ENCODE measurements around the gene ESPL1.
A peak's percentile ranks its signal among the peaks of the same experiment; 100 is the strongest.

Gene ESPL1

DNA sequence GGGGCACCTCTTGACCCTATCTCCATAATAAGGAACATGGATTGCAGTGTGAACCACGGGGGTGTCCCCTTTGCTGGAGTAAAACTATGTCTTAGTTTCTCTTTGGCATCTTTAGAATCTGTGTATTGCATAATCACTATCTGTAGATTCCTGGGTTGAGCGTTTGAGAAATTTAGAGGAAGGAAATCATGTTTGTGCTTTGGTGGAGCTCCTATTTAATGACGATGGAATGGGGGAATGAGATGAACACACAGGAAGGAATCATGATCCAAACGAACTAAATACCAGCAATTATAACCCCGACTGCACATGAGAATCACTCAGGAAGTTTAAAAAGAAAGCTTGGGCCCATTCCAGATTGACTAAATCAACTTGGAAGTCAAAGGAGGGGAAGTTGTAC, 30.1 kb downstream of the ESPL1 start:
- Histone ChIP-seq H3K4me3 (peak overlapping the region in 7 of 10 experiments; percentile 2 to 96 (median 30); a peak in 9 of 20 replicates), H3K27me3 (no peaks in the 10 kb centered on the region), H3K9ac (peak overlapping the region; percentile 36 to 97 (median 92); a peak in 18 of 22 replicates), H3K4me2 (peak overlapping the region in 10 of 11 experiments; percentile 25 to 99 (median 95); a peak in 18 of 22 replicates), H3K4me1 (peaks cover 66 to 78% (median 76%) of the 10 kb centered on the region in 10 experiments), H3K36me3 (peaks cover 19 to 70% (median 55%) of the 10 kb centered on the region in 11 experiments), H3K9me3 (replicated peaks in 1 of 11) (no peaks in the 10 kb centered on the region), H3K27ac (peak overlapping the region in 10 of 11 experiments; percentile 43 to 95 (median 76); a peak in 17 of 22 replicates), H4K20me1 (peaks cover 0 to 32% (median 10%) of the 10 kb centered on the region in 11 experiments; a peak in 12 of 22 replicates)
- peak in 9 of 11 experiments; percentile 30 to 77 (median 65); a peak in 12 of 22 replicates for TF ChIP-seq Cebpa-rat (IDR thresholded peaks at IDR 0.05)

DNA sequence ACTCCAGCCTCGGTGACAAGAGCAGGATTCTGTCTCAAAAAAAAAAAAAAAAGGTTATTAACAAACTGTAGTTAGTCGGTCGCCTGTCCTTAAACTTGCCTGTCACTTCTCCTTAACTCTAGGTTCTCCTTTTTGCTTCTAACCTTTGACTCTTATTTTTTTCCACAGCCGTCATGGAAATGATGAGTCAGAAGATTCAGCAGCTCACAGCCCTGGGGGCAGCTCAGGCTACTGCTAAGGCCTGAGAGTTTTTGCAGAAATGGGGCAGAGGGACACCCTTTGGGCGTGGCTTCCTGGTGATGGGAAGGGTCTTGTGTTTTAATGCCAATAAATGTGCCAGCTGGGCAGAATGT, 31.0 kb downstream of the ESPL1 start:
- Histone ChIP-seq H3K4me2 (peak overlapping the region; percentile 87 to 99 (median 94)), H3K27ac (peak overlapping the region; percentile 63 to 95 (median 78)), H3K9me3 (replicated peaks in 1 of 11) (no peaks in the 10 kb centered on the region), H3K27me3 (no peaks in the 10 kb centered on the region), H4K20me1 (peaks cover 0 to 39% (median 14%) of the 10 kb centered on the region in 11 experiments; a peak in 12 of 22 replicates), H3K4me1 (peaks cover 66 to 83% (median 81%) of the 10 kb centered on the region in 10 experiments), H3K9ac (peak overlapping the region; percentile 79 to 97 (median 91); a peak in 21 of 22 replicates), H3K36me3 (peaks cover 24 to 70% (median 51%) of the 10 kb centered on the region in 11 experiments), H3K4me3 (peak overlapping the region; percentile 65 to 96 (median 87))
- TF ChIP-seq Cebpa-rat (IDR thresholded peaks at IDR 0.05): no peak

DNA sequence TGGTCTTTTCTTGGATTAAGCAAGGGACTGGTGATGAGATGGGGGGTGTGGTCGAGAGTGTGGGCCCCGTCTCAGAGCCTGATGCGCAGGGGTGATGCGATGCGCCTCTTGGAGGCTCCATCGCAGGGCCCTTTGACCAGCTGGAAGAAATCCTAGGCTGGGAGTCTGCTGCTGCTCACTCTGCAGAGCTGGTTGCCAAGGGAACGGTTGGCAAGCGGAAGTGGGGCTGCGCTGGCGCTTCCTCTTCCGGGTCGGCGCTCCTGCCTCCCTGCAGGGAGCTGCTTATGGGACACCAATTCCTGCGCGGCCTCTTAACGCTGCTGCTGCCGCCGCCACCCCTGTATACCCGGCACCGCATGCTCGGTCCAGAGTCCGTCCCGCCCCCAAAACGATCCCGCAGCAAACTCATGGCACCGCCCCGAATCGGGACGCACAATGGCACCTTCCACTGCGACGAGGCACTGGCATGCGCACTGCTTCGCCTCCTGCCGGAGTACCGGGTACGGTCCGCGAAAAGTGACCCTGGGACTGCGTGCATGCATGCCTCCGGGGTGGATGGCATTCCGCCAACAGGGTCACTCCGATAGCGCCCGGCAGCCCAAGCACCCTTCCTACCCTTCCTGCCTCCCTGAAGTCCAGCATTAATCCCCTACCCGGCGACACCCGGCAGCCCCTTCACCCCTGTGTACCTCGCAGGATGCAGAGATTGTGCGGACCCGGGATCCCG, 31.5 kb downstream of the ESPL1 start, which contains the start of gene MYG1:
TSS of gene MYG1 (plus strand) at position 242 of the 727 bp plus-strand sequence. CDS start at position 285, 43 bp downstream.
- peak within 1 kb of the TSS; percentile 79 to 97 (median 91) for H3K9ac ChIP-seq
- H3K27me3 ChIP-seq: no peaks in the 10 kb centered on the region
- H3K4me3 ChIP-seq: peak within 1 kb of the TSS; percentile 65 to 96 (median 87)
- no peak for TF ChIP-seq Cebpa-rat (IDR thresholded peaks at IDR 0.05)
- H3K36me3 ChIP-seq: peaks cover 24 to 70% (median 52%) of the 10 kb centered on the region in 11 experiments
- peak within 1 kb of the TSS; percentile 63 to 95 (median 78) for H3K27ac ChIP-seq
- peak within 1 kb of the TSS; percentile 87 to 99 (median 94) for H3K4me2 ChIP-seq
- H3K4me1 ChIP-seq: peaks cover 64 to 81% (median 78%) of the 10 kb centered on the region in 10 experiments
- peaks cover 0 to 39% (median 14%) of the 10 kb centered on the region in 11 experiments; a peak in 12 of 22 replicates for H4K20me1 ChIP-seq
- no peaks in the 10 kb centered on the region for H3K9me3 ChIP-seq (replicated peaks in 1 of 11)

DNA sequence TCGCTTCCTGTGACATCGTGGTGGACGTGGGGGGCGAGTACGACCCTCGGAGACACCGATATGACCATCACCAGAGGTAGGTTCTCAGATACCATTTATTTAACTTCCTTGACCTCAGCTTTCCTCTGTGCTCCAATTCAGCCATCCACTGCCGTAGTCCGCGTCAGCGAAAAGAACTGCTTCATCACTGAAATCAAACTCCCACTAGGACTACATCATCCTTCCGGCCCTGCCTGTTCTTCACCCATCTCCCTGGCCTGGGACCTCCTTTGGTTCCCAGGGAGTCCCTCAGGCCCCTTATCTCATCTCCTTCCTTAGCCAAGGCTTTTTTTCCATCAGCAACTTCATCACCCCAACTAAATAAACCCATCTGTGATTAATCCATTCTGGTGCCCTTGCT, 32.1 kb downstream of the ESPL1 start:
- Histone ChIP-seq H3K9me3 (replicated peaks in 1 of 11) (no peaks in the 10 kb centered on the region), H3K27me3 (no peaks in the 10 kb centered on the region), H4K20me1 (peaks cover 0 to 41% (median 14%) of the 10 kb centered on the region in 11 experiments; a peak in 12 of 22 replicates), H3K9ac (peak overlapping the region; percentile 77 to 97 (median 88)), H3K4me3 (peak overlapping the region; percentile 65 to 96 (median 87)), H3K4me1 (peaks cover 59 to 75% (median 72%) of the 10 kb centered on the region in 10 experiments), H3K27ac (peak overlapping the region; percentile 63 to 95 (median 78)), H3K36me3 (peaks cover 26 to 75% (median 55%) of the 10 kb centered on the region in 11 experiments), H3K4me2 (peak overlapping the region; percentile 87 to 99 (median 94))
- TF ChIP-seq Cebpa-rat (IDR thresholded peaks at IDR 0.05): no peak

DNA sequence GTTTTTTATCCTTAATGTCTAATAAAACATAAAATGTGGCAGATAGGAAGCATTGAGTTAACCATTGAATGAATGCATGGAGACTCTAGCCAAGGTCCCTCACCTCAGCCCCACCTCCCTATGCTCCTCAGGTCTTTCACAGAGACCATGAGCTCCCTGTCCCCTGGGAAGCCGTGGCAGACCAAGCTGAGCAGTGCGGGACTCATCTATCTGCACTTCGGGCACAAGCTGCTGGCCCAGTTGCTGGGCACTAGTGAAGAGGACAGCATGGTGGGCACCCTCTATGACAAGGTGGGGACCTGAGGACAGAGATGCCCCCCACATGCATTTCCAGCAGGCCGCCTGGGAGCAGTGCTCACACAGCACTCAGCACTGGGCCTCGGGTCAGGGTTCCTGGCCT, 34.8 kb downstream of the ESPL1 start:
- Histone ChIP-seq H3K9ac (peak overlapping the region in 6 of 11 experiments; percentile 3 to 61 (median 34); a peak in 13 of 22 replicates), H3K27me3 (no peaks in the 10 kb centered on the region), H3K4me3 (peak overlapping the region in 1 of 10 experiments; percentile 7; a peak in 1 of 20 replicates), H3K27ac (no peak overlapping the region; a peak in 1 of 22 replicates), H4K20me1 (peaks cover 0 to 42% (median 16%) of the 10 kb centered on the region in 11 experiments; a peak in 14 of 22 replicates), H3K36me3 (peaks cover 53 to 84% (median 71%) of the 10 kb centered on the region in 11 experiments), H3K9me3 (replicated peaks in 1 of 11) (no peaks in the 10 kb centered on the region), H3K4me2 (peak overlapping the region in 10 of 11 experiments; percentile 6 to 99 (median 94); a peak in 16 of 22 replicates), H3K4me1 (peaks cover 39 to 55% (median 52%) of the 10 kb centered on the region in 10 experiments)
- TF ChIP-seq Cebpa-rat (IDR thresholded peaks at IDR 0.05): no peak

DNA sequence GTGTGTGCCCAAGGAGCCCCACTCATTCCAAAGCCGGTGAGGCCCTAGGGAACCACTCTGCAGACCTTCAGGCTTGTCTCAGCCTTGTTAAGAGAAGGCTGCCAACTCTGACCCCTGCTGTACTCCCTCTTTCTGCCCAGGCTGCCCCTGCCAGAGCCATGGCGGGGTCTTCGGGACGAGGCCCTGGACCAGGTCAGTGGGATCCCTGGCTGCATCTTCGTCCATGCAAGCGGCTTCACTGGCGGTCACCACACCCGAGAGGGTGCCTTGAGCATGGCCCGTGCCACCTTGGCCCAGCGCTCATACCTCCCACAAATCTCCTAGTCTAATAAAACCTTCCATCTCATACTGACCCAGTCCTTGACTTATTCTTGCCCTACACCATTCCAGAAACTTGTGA, 38.7 kb downstream of the ESPL1 start:
- H3K27ac ChIP-seq: no peak overlapping the region
- no peak for TF ChIP-seq Cebpa-rat (IDR thresholded peaks at IDR 0.05)
- H4K20me1 ChIP-seq: peaks cover 0 to 47% (median 13%) of the 10 kb centered on the region in 11 experiments; a peak in 13 of 22 replicates
- H3K9ac ChIP-seq: no peak overlapping the region
- H3K4me1 ChIP-seq: peaks cover 8 to 25% (median 18%) of the 10 kb centered on the region in 10 experiments; a peak in 19 of 20 replicates
- H3K36me3 ChIP-seq: peaks cover 80 to 100% (median 90%) of the 10 kb centered on the region in 11 experiments
- no peaks in the 10 kb centered on the region for H3K9me3 ChIP-seq (replicated peaks in 1 of 11)
- H3K4me2 ChIP-seq: no peak overlapping the region
- no peaks in the 10 kb centered on the region for H3K27me3 ChIP-seq
- H3K4me3 ChIP-seq: no peak overlapping the region

DNA sequence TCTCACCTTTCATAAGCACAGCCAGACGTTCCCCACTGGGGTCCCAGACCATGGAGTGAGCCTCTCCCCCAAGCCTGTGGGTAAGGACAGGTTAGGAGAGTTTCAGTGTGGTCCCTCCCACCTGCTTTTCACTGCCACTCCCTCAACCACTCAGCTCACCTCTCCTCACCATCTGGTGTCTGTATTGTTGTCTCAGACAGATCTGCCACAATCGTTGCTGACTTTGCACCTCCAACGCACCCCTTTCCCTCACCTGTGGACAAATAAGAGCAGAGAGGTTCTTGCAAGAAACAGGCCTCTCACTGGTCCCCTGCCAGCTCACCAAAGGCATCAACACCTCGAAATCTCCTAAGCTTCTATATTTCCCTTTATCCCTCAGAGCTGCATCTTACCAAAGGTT, 40.2 kb downstream of the ESPL1 start:
- Histone ChIP-seq H3K36me3 (peaks cover 72 to 94% (median 79%) of the 10 kb centered on the region in 11 experiments), H3K9ac (peak overlapping the region in 3 of 11 experiments; percentile 1 to 26 (median 11); a peak in 2 of 22 replicates), H3K4me2 (no peak overlapping the region), H4K20me1 (peaks cover 0 to 36% (median 9%) of the 10 kb centered on the region in 11 experiments; a peak in 13 of 22 replicates), H3K27me3 (no peaks in the 10 kb centered on the region), H3K4me1 (peaks cover 0 to 10% (median 4%) of the 10 kb centered on the region in 10 experiments; a peak in 14 of 20 replicates), H3K4me3 (no peak overlapping the region), H3K9me3 (replicated peaks in 1 of 11) (no peaks in the 10 kb centered on the region), H3K27ac (no peak overlapping the region)
- TF ChIP-seq Cebpa-rat (IDR thresholded peaks at IDR 0.05): no peak

DNA sequence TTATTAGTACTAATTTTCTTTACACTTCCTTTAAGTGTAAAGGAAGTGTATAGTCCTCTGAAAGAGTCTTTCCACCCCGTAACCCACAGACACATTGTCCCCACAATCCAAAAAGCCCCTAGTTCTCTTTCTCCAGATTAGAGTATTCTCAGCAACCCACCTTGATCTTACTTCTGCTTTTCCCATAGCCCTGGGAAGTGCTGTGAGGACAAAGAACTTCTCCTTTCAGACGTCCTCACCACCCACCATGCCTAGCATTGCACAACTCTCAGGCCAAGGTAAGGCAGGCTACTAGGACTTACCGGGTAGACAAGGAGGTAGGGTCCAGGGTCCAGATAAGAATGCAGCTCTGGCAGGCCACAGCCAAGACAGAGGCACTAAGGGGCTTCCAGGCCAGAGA, 45.9 kb downstream of the ESPL1 start:
- peak overlapping the region in 5 of 11 experiments; percentile 36 to 72 (median 55); a peak in 11 of 22 replicates for H3K4me2 ChIP-seq
- peak overlapping the region in 2 of 11 experiments; percentile 3 to 34; a peak in 2 of 22 replicates for H3K9ac ChIP-seq
- no peaks in the 10 kb centered on the region for H3K9me3 ChIP-seq (replicated peaks in 1 of 11)
- peak in 6 of 11 experiments; percentile 24 to 60 (median 42); a peak in 5 of 22 replicates for TF ChIP-seq Cebpa-rat (IDR thresholded peaks at IDR 0.05)
- H3K27me3 ChIP-seq: no peaks in the 10 kb centered on the region
- H3K36me3 ChIP-seq: peaks cover 66 to 94% (median 79%) of the 10 kb centered on the region in 11 experiments
- peaks cover 0 to 6% (median 0%) of the 10 kb centered on the region in 11 experiments; a peak in 3 of 22 replicates for H4K20me1 ChIP-seq
- H3K4me3 ChIP-seq: no peak overlapping the region
- peak overlapping the region in 3 of 11 experiments; percentile 25 to 32 (median 28); a peak in 3 of 22 replicates for H3K27ac ChIP-seq
- H3K4me1 ChIP-seq: peaks cover 0 to 12% (median 7%) of the 10 kb centered on the region in 10 experiments; a peak in 11 of 20 replicates
